ENCODE results near the gene ERC2.

The ERC2 gene

DNA sequence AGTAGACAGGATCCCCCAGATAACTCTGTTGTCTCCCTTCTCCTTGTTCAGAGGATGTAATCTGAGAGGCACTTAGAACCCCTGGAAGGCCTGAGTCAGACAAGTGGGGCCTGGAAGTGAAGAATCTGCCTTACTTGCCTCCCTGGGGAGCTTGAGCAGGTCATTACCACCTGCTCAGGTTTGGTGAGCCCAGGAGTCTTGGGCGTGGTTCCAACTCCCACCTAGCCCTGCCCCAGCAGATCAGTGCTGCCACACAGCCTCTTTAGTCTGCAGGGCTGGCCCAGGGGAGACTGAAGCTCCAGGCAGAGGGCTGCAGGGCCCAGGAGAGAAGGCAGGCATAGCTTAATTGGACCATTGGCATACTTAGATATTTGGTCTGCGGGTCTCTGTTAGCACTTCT, 230.0 kb downstream of the ERC2 start:
- DNase-seq, result no peak

DNA sequence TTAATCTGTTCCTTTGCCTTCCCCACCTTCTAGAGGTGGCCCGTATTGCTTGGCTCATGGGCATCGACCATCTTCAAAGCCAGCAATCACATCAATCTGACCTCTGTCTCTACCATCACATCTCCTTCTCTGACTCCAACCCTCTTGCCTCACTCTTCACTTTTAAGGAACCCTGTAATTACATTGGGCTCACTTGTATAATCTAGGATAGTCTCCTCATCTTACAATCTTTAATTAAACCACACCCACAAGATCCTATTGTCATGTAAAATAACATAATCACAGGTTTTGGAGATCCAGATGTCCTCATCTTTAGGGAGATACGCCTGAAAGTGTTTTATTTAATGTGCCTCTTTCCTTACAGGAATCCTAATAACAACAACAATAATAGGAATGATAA, 234.5 kb downstream of the ERC2 start:
- no peak for DNase-seq

DNA sequence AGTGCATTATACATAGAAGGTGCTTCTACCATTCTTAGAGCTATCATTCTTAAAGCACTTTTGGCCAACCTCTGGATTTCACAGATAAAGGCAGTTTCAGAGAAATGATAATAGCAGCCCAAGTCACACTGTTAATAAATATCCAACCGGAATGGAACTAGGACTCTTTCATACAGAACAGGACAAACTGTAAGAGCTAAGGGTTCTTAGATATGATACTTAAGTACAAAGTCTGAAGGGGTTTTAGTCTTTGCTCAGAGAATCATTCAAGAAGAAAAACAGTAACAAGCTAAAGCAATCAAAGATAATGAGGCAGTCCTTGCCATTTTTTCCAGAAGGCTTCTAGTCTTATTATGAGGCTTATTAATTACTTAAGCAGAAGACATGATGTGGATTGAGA, 239.0 kb downstream of the ERC2 start:
- no peak for DNase-seq

DNA sequence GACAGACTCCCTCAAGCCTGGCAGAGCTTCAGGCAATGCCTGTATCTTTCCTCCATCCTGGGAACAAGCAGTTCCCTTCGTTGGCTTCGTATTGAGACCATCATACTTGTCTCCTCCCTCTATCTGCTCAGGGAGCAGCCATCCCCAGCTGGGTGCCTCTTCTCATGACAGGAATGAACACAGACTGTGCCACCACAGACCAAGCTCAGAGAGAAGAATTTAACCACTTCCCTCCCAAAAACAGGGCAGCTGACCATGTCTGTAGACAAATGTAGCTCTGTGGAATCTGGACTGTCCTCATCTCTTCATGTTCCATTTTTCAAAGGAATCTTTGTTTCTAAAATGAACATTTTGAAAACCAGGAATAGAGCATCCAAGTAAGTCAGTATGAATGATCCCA, 245.4 kb downstream of the ERC2 start:
- DNase-seq, result no peak

DNA sequence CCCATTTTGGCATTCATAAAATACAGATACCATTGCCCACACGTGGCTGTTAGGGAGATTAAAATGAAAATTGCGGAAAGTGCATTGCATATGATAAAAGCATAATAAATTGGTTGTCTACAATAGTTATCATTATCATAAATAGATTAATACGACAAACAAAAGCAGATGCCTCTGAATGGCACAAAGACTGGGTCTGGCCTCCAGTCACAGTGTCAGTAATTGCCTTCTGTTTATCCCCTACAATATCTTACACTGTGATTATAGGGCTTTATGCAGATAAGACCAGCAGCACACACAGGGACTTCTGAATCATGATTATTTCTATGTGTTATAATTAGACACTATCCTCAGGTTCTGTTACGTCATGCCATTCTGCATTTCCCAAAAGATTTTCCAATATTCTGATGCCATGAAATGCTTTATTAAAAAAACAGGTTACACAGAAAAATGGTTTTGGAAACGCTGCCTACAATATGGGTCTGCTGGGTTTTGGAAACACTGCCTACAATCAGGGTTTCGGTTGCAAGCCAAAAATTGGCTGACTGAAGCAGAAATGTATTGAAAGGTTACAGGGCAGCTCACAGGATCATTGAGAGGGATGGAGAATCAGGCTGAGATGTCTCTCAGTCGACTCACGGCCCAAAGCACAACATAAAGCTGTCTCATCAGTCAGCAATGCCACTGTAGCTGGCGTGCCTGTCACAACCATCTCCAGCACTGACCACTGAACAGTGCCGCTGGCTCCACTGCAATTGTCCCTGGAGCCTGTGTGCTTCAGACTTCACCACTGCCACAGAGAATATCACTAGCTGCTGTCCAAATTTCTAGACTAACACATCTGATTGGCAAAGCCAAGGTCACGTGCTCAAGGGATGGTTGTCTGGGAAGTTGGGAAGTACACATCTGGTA, 248.1 kb downstream of the ERC2 start:
- no peak for DNase-seq

DNA sequence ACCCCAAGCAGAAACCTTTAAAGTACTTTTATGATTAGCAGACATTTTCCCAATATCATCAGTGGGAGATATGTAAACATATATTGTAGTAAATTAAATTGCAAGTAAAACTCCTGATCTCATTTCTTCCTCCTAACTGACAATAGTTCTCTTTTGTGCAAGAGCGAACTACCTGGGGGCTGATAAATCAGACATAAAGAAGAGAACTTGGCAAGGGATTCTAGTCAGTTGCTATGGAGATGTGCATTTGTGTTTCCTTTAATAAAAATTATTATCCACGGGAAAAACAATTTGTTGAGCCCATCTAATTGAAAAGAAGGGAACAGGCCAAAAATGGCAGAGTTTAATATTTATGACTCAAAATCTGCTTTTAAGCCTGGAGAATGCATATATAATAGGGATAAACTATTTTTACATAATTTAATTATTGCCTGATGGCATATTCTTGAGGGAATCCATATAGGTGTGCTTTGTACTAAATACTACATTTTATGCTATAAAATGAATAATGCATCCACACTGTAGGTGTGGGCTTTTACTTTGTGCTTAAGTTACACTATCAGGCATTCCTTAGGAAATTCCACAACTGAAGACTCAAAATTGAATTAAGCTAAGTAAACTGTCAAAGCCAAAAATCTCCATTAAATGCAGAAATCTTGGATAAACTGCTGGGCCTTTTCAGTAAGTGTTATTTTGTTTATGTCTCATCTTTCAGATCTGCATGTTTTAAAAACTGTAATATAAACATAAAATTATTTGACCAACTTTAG, 258.1 kb downstream of the ERC2 start:
- no peak for DNase-seq

DNA sequence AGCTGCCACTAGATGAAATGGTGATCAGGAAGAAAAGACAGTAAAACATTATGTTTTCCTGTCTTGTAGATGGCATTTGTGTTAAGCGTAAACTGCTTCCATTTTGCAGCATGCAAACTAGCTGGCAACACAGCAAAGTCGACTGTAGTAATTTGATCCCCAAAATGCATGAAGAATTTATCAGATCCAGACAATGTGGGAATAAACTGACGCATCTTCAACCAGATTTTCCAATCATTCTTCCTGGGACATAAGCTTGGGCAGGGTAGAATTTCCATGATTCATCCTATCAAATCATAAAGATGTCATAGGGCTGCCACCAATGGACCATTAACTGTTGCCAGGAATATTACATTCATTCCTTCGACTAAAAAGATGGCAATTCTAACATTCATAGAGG, 260.3 kb downstream of the ERC2 start:
- DNase-seq, result no peak

DNA sequence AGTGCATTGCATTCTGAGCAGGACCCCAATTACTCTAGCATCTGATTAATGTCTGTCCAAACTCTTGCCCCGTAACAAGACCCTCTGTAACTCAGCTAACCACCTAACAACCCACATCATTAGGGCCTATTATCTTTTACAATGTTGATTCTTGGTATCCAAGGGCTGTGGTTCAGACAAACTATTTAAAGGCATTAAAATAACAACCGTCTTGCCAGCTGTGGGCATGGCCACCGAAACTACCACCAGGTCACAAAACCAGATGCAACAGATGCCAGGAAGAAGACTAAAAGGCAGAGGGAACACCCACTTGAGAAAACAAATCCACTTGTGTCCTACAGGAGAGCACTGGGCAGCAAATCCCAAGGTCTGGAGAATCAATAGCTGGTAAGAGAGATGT, 262.9 kb downstream of the ERC2 start:
- DNase-seq, result no peak

DNA sequence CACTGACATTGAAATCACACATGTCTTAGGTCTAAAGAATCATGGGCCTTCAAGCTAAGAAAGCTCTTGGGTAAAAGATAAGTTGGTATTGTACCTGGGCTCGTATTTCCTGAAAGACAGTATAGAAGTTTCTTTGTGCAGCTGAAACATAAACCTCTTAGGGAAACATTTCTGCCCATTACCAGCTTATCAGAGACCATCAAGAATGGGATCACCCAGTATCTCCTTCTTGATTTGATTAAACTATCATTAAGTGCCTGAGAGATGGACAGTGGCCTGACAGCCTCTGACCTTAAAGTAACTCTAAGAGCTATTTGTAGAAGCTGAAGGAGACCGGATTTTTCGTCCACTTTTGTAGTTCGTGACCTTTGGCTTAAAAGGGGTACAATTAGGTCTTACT, 265.3 kb downstream of the ERC2 start:
- no peak for DNase-seq

DNA sequence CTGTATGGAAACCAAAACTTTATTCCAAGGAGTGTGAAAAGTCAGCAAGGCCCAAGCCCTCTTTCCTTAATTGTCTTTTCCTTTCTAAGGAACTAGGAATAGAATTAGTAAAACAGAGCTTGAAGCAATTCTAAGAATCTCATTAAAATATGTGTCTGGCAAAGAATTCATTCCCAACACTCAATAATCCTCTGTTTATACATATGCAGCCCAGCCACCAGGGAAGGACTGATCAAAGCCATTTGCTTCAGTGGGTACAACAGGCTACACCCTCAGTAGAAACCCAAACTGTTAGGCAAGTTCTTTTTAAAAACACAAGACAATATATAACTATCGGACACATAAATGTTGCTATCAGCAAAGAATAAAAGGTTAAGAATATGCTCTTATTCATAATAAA, 266.9 kb downstream of the ERC2 start:
- no peak for DNase-seq

DNA sequence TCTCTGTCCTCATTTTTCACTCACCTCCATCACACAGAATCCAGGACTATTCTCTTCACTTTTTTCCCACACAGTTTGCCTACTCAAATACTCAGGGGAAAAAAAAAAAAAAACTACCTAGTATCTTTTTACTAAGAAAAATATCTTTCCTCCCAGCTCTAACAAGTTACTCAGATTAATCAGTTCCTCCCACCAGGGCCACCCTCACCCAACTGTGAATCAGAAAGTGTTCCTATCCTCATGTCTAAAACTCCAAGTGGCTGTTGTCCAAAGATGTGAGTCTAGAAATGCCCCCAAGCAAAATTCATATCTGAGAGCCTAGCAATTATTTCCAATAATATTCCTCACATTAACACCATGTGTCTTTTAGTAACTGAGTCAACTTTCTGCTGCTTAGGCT, 268.0 kb downstream of the ERC2 start:
- no peak for DNase-seq

DNA sequence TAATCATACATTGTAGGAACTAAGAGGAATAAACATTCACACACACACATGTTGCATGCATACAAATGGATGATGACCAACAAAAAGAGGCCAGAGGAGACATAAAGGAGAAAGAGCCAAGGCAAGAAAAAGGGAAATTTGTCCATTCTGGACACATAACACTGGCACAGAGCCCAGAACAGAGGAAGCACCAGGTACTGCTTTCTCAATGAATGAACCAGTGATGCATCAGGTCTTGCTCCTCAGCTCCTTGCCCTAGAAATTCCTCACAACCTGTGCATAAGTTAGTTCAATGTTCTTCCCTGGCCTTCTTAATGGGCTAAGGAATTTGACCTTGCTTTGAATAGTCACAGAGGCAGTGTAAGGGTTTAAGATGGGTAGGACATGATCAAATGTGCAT, 270.3 kb downstream of the ERC2 start:
- no peak for DNase-seq

DNA sequence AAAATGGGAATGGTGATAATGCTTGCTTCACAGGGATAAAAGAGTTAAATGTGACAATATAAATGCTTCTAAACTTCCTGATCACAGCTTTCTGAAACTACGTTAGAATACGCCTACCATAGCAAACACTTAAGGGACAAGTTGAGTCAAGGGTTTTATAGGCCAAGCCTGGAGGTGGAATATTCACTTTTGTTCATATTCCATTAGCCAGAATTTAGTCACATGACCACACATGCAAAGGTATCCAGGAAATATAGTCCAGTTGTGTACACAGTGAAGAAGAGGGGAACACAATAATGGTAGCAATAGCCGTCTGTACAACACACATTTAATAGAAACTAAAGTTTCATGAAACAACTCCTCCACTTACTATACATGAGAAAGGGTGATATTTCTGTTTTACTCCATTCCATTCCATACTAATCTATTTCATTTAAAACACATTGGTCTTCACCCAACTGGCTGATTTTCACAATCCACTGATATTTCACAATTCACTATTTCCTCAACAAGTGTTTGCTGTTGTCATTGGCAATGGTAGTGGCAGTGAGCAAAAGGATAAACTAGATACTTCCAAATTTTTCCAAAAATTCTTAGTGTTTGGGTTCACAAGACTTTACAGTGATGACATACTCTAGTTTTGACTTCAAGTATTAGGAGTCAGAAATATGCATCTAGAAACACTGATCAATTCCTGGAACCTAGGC, 270.9 kb downstream of the ERC2 start:
- DNase-seq, result no peak

DNA sequence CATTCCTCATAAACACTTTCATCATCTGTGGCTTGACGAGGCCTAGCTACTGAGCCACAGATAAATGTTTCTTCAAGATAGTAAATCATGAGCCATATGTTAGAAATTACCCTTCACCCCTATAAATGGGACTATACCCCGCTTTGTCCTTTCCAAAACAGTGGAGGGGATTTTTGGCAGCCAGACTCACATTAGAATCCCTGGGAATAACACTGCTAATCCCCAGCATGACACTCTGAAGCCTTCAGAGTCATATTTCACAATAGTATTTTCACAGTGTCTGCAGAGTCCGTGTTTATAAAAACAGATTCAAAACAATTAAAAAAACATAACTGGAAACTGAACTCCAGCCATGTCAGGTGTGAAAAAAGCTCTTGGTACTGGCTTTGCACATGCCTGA, 271.6 kb downstream of the ERC2 start:
- no peak for DNase-seq

DNA sequence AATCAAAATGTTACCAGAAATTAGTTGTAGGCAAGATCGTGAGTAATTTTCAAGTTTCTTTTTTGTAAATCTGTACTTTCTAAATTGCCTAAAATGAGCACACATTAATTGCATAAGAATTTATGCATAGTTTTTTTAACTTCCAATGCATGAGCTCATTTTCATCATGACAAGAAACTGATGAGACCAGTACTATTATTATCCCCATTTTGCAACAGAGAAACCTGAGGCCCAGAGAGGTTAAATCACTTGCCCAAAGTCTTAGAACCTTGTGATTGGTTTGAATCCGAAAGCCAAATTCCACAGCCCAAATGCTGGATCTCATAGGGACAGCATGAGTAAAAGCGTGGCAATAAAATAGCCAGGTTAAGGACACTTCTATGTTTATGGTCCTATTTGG, 274.7 kb downstream of the ERC2 start:
- no peak for DNase-seq

DNA sequence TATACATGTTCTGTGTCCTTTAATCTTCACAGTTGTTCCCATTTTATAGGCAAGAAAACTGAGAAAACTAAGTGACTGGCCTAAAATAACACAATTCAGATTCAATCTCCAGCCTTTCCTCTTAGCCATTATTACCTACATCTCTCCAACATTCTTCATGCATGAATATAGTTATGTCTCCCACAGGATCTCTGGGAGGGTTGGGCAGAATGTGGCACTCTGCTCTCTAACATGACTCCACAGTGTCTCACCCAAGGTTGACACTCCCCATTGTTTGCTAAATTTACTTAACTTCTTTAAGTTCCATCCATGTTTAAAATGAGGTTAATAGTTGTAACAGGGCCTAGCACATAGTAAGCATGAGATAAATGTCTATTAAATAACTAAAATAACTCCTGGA, 276.3 kb downstream of the ERC2 start:
- no peak for DNase-seq

DNA sequence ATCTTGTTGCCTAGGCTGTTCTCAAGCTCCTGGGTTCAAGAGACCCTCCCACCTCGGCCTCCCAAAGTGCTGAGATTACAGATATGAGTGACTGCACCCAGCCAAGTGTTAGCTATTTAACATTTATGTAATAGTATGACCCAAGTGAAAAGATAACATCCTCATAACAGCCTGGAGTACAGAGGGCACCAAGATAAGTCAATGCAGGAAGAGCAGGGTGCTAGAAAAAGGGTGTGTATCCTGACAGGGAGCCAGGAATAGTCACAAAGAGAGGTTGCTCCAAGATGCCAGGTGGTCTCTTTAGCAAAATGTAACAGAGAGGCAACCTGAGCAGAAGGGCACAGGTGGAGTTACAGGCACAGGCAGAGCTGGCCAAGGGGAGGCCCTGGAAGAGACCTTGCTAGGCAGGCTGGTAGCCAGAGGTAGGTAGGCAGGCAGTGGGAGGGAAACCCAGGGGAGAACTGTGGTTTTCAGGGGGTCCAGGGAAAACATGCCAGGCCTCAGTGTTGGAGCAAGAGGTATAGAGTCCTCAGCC, 277.4 kb downstream of the ERC2 start:
- DNase-seq, result no peak

DNA sequence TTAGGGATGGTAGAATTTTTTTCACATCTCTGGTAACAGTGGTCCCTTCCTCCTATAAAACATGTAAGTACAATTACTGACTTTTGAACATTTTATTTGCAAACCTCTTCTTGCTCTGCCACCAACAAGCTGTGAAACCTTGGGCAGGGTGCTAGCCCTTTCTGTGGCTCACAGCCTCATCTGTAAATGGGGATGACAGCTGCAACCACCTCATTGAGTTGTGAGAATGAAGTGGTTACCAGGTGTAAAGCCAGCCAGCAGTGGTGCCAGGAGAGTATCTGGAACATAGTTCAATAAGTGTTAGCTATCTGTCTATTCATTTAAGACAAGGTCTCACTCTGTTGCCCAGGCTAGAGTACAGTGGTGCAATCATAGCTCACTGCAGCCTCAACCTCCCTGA, 278.1 kb downstream of the ERC2 start:
- no peak for DNase-seq

DNA sequence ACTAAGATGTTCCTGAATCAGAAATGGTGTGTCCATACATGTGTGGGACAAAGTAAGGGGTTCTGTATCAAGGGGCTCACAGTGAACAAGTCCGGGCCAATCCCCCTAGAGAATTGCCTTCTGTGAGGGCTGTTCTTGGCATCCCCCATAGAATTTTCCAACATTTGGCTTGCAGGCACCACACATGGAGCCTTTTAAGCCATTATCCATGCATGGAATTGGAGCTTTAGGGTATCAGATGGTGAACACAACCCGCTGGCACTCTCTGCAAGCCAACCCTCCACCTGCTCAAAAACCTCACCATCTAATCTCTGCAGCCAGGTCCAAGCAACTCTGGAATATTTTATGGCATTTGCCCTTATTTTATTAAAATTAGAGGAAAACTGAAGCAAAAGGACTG, 278.7 kb downstream of the ERC2 start:
- no peak for DNase-seq

DNA sequence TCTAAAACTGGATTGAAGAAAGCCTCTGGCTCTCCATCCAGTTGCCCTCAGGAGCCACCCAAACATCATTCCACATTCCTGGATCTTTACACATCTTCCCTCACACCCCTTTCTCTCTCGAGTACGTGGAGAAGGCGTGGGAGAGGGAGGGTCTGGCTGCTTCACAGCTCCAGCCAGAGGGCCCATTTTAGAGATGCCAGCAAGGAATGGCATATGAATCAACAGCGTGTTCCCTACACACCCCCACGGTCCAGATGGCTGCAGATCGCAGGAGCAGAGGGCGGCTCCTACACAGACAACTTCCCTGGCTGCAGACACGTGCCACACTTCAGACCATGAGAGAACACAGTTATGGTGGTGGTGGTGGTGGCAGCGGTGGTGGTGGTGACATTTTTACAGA, 280.1 kb downstream of the ERC2 start:
- DNase-seq, result no peak

DNA sequence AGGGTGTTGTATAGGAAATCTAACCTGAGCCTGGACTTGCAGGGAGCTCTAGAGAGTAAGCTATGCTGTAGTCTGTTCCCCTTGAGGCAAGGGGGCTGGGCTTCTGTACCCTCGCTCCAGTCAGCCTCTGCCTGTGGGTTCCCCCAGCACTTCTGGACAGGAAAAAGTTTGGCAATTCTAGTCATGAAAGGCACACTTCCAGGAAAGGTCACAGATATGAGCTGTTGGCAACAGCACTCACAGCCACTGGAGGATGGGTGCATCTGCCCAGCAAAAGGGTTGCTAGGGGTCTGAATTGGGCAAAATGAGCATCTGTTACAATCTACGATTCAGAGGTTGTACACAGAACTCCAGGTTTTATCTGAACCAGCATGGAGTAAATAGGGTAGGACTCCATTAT, 281.2 kb downstream of the ERC2 start:
- DNase-seq, result no peak

DNA sequence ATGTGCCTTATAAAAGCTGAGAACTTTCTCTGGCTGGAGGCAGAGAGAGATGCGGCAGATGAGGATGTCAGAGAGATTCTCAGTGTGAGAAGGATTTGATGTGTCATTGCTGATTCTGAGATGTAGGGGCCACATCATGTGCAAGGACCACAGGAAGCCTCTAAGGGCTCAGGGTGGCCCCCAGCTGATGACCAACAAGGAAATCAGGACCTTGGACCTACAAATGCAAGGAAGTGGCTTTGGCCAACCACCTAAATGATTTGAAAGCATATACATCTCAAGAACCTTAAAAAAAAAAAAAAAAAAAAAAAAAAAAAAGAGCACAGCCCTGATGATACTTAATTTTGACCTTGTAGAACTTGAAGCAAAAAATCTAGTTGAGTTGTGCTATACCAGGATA, 282.4 kb downstream of the ERC2 start:
- DNase-seq, result no peak

DNA sequence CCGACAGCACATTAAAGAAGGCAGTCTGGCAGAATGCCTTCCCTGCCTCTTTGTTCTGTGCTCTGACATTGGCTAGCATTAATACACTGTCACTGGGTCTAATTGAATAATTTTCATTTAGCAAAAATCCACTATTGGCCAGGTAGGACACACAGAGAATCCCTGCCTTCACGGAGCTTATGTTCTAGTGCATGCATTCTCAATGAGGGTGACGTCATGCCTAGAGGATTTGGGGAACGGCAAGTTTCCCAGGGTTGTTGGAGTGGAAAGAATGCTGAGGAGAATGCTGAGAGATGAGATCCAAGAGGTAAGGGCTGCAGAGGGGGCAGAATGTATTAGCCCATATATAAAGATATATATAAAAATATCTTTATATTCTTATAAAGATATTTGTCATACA, 284.7 kb downstream of the ERC2 start:
- no peak for DNase-seq

DNA sequence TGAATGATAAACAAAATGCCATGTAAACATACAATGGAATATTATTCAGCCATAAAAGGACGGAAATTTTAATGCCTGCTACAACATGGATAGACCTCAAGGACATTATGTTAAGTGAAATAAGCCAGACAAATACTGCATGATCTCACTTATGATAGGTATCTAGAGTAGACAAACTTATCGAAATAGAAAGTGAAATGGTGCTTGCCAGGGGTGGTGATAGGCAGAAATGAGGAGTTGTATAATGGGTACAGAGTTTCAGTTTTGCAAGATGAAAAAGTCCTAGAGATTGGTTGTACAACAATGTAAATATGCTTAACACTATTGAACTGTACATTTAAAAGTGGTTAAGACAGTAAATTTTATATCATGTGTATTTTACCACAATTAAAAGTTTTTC, 287.8 kb downstream of the ERC2 start:
- no peak for DNase-seq
